Activated CD4-positive, alpha-beta T cell treated with anti-CD3 and anti-CD28 coated beads, Interleukin-2, amount 10 ng/mL, durations not matched to agents 24 days and 14 days (primary cell): ENCODE data around the gene SDK2. TPM values are rescaled to one million over a fixed set of nuclear protein-coding genes. Genes with fewer than 3 reads are reported as not detected.

Source experiments
- DNase-seq: peaks from one replicate; pipeline ENCODE4 v3.0.0; 2022
- H3K27ac Mint-ChIP-seq: one replicate; pipeline ENCODE4 v1.8.0; 2022; ENCODE audit warnings: mild to moderate bottlenecking, mixed read lengths
- H3K27me3 Mint-ChIP-seq: one replicate; pipeline ENCODE4 v1.8.0; 2022; ENCODE audit warnings: mixed read lengths
- H3K36me3 Mint-ChIP-seq: one replicate; pipeline ENCODE4 v1.8.0; 2022; ENCODE audit warnings: low read depth, mild to moderate bottlenecking, mixed read lengths
- H3K4me1 Mint-ChIP-seq: one replicate; pipeline ENCODE4 v1.8.0; 2021; ENCODE audit warnings: mixed read lengths
- H3K4me3 Mint-ChIP-seq: one replicate; pipeline ENCODE4 v1.8.0; 2022; ENCODE audit warnings: mild to moderate bottlenecking, moderate library complexity, mixed read lengths
- H3K9me3 Mint-ChIP-seq: one replicate; pipeline ENCODE4 v1.8.0; 2021; ENCODE audit warnings: mixed read lengths
- intact Hi-C: fragments of 100-400 bp; cut with micrococcal nuclease; formaldehyde crosslinking; loops from one replicate; pipeline ENCODE4 v1.15.1; 2023
- total RNA-seq: library from RNA; stranded (reverse); gene quantifications from 2 replicates; pipeline ENCODE4 v1.2.3, GENCODE V29; 2022

Gene SDK2
- total RNA-seq, 1 donor from 2014 or later: 0.42 TPM

DNA sequence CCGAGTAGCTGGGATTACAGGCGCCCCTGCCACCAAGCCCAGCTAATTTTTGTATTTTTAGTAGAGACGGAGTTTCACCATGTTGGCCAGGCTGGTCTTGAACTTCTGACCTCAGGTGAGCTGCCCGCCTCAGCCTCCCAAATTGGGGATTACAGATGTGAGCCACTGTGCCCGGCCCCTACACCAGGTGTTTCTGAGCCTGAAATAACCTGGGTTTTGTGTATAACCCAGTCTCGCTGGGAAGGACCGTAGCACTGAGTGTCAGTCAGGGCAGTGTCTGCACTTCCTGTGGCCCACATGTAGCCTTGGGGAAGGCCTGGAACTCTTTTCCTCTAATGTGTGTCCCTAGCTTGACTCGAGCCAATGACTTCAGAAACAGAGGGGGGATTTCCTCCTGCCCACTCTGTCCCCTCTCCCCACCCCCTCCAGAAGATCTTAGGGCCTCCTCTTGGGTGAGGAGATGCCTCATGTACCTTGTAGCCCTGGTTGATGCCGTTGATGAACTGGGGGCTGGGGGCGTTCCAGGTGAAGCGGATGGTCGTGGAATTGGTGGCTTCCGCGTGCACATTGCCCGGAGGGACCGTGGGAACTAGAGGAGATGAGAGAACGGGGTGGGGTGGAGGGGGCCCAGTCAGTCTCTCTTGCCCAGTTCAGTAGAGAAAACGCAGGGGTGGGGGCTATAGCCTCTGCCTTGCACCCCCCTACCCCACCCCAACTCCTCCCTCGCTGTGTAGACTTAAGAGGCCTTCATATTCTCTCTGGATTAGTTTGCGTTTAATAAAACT, 229.9 kb downstream of the SDK2 start:
- Mint-ChIP-seq H3K9me3 (no peaks in the 10 kb centered on the region), H3K4me3 (no peak overlapping the region), H3K4me1 (no peaks in the 10 kb centered on the region), H3K27ac (no peak overlapping the region), H3K36me3 (no peaks in the 10 kb centered on the region), H3K27me3 (no peaks in the 10 kb centered on the region)
- no peak for DNase-seq
- intact Hi-C loops: no loop called here

DNA sequence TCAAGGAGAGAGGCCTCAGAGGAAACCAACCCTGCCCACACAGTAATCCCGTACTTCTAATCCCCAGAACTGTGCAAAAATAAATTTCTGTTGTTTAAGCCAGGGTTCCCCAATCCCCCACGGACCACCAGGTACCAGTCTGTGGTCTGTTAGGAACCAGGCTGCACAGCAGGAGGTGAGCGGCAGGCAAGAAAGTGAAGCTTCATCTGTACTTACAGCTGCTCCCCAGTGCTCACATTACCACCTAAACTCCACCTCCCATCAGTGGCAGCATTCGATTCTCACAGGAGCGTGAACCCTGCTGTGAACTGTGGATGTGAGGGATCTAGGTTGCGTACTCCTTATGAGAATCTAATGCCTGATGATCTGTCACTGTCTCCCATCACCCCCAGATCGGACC, 231.3 kb downstream of the SDK2 start:
- Mint-ChIP-seq H3K27me3 (no peaks in the 10 kb centered on the region), H3K36me3 (no peaks in the 10 kb centered on the region), H3K27ac (no peak overlapping the region), H3K4me1 (no peaks in the 10 kb centered on the region), H3K9me3 (no peaks in the 10 kb centered on the region), H3K4me3 (no peak overlapping the region)
- intact Hi-C loops: no loop called here
- no peak for DNase-seq

DNA sequence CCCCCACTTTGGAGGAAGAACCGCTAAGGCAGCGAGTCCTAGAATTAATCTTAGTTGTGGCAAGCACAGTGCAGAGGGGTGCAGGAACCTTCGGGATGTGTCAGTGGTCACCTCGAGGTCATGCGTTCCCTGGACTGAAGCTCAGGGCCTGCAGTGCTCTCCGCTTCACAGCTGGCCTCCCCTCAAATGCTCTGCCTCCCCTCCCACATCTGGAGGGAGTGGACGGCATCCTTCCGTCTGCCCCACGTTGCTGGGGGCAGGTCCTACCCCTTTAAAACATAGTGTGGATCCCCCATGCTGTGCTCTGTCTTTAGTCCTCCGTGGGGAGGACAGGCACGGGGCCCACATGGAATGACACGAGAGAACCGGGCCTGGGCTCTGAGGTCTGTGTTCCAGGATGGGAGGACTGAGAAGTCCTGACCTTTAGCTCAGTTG, 232.9 kb downstream of the SDK2 start:
- DNase-seq: no peak
- intact Hi-C loops: no loop called here
- Mint-ChIP-seq H3K9me3 (no peaks in the 10 kb centered on the region), H3K4me1 (no peaks in the 10 kb centered on the region), H3K27ac (no peak overlapping the region), H3K36me3 (no peaks in the 10 kb centered on the region), H3K27me3 (no peaks in the 10 kb centered on the region), H3K4me3 (no peak overlapping the region)

DNA sequence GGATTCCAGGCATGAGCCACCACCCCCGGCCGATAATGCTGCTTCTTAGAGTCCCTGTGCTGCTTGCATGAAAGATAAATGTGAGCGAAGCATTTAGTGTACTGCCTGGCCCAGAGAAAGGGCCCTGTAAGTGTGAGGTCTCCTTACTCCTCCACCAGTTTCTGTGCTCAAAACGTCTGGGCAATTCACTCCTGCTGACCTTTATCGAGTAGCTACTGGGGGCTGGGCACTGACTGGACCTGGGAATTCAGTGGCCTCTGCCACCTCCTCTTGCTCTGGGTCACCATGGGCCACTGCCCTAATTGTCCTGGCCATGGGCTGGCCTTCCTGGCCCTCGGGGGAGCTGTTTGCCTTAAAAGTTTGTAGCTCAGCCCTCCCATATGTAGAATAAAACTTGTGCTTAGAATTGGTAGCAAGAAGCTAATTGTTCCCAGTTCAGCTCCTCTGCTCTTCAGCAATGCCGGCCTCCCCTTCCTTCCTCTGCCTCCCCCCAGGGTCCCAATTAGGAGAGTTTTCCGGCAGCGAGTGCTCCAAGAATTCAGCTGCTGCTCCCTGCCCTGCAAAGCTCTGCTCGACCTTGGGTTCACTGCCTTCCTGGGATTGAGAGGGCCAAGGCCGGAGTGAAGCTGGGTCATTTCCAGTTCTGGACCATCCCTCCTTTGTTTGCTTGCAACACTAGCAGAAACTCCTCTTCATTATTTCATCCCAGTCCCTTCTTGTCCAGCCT, 233.5 kb downstream of the SDK2 start:
- H3K4me3 Mint-ChIP-seq: no peak overlapping the region
- intact Hi-C loops: no loop called here

DNA sequence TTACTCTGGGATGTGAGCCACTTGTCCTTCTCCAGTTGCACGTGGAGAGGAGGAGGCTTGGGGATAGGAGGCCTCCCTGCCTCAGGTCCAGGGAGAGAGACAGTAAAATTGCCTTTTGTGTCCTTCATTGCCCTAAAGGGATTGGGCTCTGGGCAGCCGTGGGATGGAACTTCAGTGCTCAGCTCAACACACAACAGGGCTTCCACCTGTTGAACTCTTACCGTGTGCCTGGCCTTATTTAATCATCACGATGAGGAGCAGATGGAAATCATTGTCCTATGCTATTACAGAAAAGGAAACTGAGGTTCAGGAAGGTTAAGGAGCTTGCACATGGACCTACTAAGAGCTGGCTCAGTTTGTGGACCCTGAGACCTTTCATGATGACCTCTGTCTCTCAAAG, 240.0 kb downstream of the SDK2 start:
- no peaks in the 10 kb centered on the region for H3K36me3 Mint-ChIP-seq
- no peaks in the 10 kb centered on the region for H3K4me1 Mint-ChIP-seq
- intact Hi-C loops: no loop called here
- no peak overlapping the region for H3K4me3 Mint-ChIP-seq
- H3K27ac Mint-ChIP-seq: no peak overlapping the region
- H3K9me3 Mint-ChIP-seq: no peaks in the 10 kb centered on the region
- H3K27me3 Mint-ChIP-seq: no peaks in the 10 kb centered on the region
- DNase-seq: no peak

More for the DNA sequence above, 233.5 kb downstream of the SDK2 start:
- Mint-ChIP-seq H3K9me3 (no peaks in the 10 kb centered on the region), H3K36me3 (no peaks in the 10 kb centered on the region), H3K27me3 (no peaks in the 10 kb centered on the region), H3K27ac (no peak overlapping the region), H3K4me1 (no peaks in the 10 kb centered on the region)
- DNase-seq: no peak

DNA sequence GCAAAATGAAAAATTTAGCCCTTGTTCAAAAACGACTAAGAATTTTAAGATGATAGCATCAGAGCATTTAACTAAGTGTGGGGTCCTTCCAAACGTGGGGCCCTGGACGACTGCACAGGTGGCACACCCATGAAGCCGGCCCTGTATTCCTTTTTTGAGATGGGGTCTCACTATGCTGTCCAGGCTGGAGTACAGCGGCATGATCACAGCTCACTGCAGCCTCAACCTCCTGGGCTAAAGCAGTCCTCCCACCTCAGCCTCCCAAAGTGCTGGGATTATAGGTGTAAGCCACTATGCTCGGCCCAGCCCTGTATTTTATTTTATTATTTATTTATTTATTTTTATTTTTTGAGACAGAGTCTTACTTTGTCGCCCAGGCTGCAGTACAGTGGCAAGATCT, 241.8 kb downstream of the SDK2 start:
- H3K27me3 Mint-ChIP-seq: no peaks in the 10 kb centered on the region
- H3K4me1 Mint-ChIP-seq: no peaks in the 10 kb centered on the region
- no peak overlapping the region for H3K4me3 Mint-ChIP-seq
- no peaks in the 10 kb centered on the region for H3K9me3 Mint-ChIP-seq
- no peak overlapping the region for H3K27ac Mint-ChIP-seq
- DNase-seq: no peak
- intact Hi-C loops: no loop called here
- no peaks in the 10 kb centered on the region for H3K36me3 Mint-ChIP-seq

DNA sequence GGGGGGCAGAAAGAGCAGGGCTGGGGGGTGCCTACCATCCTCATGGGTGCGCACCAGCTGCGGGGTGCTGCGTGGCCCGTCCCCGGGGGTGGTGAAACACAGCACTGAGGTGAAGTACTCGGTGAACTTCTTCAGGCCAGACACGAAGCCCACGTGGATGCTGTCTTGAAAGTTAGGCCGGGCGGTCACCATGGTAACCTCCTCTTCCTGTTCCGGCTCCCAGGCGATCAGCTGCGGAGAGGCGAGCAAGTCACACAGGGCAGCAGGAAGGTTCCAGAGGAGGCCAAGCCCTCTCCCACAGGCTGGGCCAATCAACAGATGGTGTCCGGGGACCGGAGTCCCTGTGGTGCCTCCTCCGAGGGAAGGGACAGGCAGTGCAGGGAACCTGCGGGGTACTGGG, 242.3 kb downstream of the SDK2 start:
- intact Hi-C loops: no loop called here
- H3K27me3 Mint-ChIP-seq: no peaks in the 10 kb centered on the region
- peak; percentile 79 for DNase-seq
- no peak overlapping the region for H3K4me3 Mint-ChIP-seq
- H3K36me3 Mint-ChIP-seq: no peaks in the 10 kb centered on the region
- no peak overlapping the region for H3K27ac Mint-ChIP-seq
- H3K9me3 Mint-ChIP-seq: no peaks in the 10 kb centered on the region
- no peaks in the 10 kb centered on the region for H3K4me1 Mint-ChIP-seq

DNA sequence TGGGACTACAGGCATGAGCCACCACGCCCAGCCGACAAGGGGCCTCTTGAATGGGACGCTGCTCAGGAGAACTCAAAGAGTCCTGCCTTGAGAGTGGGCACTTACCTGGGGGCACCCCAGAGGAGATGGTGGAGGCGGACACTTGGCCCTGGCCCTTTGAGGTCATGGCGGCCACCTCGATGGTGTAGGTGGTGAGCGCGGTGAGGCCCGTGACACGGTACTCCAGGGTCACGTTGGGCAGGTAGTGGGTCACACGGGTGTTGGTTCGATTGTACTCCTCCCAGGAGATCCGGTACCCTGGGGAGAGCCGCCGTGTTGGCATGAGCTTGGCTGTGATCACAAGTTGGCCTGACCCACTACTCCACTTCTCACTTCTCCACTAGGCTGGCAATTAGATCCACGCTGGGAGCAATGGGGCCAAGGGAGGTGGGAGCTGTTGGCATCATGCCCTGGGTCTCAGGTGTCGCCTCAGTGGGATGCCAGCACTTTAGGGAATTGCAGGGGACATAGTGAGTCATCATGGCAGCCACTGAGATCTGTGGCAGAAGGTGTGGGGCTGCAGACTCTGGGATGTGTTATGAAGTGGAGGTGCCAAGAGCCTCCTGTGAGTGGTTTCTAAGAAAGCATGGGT, 243.2 kb downstream of the SDK2 start:
- no peak overlapping the region for H3K27ac Mint-ChIP-seq
- H3K4me3 Mint-ChIP-seq: no peak overlapping the region
- no peak for DNase-seq
- H3K27me3 Mint-ChIP-seq: no peaks in the 10 kb centered on the region
- H3K4me1 Mint-ChIP-seq: no peaks in the 10 kb centered on the region
- intact Hi-C loops: no loop called here
- H3K9me3 Mint-ChIP-seq: no peaks in the 10 kb centered on the region
- H3K36me3 Mint-ChIP-seq: no peaks in the 10 kb centered on the region

DNA sequence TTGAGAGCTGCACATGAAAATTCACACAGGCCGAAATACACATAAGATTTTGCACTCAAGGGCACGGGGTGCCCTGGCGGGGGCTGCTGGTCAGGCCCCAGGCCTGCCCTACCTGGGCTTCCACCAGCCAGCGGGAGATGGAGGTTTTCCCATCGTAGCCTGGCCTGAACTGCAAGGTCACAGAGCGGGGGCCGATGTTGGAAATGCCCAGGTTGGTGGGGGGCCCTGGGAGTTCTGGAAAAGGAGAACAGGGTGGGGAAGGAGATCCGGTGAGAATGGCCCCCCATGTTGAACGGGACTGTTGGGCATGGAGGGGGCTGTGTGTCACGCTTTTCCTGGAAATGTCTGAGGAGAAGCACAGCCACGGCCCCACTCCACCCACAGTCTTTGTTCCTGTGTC, 245.2 kb downstream of the SDK2 start:
- H3K27ac Mint-ChIP-seq: no peak overlapping the region
- intact Hi-C loops: no loop called here
- no peaks in the 10 kb centered on the region for H3K4me1 Mint-ChIP-seq
- H3K4me3 Mint-ChIP-seq: no peak overlapping the region
- no peak for DNase-seq
- no peaks in the 10 kb centered on the region for H3K9me3 Mint-ChIP-seq
- H3K27me3 Mint-ChIP-seq: no peaks in the 10 kb centered on the region
- H3K36me3 Mint-ChIP-seq: no peaks in the 10 kb centered on the region

DNA sequence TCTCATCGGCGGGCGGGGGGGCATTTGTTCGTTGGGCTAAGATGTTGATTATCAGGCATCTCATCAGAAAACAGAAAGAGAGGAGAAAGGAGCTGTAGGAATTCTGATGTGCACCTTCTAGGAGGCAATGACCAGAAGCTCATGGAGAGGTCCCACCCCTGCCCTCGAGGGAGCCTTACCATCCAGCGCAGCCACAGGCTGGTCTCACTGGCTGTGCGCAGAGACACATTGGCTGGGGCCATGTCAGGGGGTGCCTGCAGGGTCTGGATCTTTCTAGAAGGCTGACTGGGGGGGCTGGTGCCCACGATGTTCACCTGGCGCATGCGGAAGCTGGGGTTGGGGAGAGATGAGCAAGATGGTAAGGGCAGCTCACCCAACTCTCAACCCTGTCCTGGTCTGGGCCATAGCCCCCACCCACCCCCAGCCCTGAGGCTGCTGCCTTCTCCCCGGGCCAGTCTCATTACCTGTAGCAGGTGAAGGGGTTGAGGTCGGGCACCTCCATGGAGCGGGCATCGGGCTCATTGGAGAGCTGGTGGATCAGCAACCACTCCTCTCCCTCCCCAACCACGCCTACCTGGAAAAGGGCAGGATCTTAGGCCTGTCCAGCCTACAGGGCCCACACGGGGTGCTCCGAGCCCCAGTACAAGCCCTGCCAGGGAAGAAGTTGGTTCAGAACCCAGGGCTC, 246.2 kb downstream of the SDK2 start:
- H3K27ac Mint-ChIP-seq: no peak overlapping the region
- intact Hi-C loops: no loop called here
- DNase-seq: no peak
- H3K27me3 Mint-ChIP-seq: no peaks in the 10 kb centered on the region
- H3K9me3 Mint-ChIP-seq: no peaks in the 10 kb centered on the region
- H3K36me3 Mint-ChIP-seq: no peaks in the 10 kb centered on the region
- H3K4me1 Mint-ChIP-seq: no peaks in the 10 kb centered on the region
- H3K4me3 Mint-ChIP-seq: no peak overlapping the region

DNA sequence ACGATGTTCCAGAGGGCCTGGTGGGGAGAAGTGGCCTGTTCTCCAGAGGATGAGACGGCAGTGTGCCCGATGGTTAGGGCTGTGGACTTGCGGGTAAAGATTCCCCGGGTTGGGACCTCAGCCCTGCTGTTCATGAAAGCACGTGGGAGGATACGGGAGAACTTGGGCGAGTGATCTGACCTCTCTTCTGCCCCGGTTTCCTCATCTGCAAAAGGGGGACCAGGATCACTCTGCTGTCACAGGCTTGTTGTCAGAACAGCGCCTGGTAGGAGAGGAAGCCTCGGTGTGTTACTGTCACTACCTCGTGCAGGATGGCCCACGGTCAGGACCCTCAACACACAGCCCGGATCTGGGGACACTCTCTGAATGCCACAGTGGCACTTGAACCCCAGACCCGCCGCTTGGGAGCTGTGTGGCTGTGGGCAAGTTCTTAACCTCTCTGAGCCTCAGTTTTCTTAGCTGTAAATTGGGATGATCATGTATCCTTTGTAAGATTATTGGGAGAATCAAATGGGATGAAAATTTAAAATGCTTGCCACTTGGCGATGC, 246.9 kb downstream of the SDK2 start:
- Mint-ChIP-seq H3K27me3 (no peaks in the 10 kb centered on the region), H3K4me3 (no peak overlapping the region), H3K9me3 (no peaks in the 10 kb centered on the region), H3K4me1 (no peaks in the 10 kb centered on the region), H3K27ac (no peak overlapping the region), H3K36me3 (no peaks in the 10 kb centered on the region)
- no peak for DNase-seq
- intact Hi-C loops: no loop called here

DNA sequence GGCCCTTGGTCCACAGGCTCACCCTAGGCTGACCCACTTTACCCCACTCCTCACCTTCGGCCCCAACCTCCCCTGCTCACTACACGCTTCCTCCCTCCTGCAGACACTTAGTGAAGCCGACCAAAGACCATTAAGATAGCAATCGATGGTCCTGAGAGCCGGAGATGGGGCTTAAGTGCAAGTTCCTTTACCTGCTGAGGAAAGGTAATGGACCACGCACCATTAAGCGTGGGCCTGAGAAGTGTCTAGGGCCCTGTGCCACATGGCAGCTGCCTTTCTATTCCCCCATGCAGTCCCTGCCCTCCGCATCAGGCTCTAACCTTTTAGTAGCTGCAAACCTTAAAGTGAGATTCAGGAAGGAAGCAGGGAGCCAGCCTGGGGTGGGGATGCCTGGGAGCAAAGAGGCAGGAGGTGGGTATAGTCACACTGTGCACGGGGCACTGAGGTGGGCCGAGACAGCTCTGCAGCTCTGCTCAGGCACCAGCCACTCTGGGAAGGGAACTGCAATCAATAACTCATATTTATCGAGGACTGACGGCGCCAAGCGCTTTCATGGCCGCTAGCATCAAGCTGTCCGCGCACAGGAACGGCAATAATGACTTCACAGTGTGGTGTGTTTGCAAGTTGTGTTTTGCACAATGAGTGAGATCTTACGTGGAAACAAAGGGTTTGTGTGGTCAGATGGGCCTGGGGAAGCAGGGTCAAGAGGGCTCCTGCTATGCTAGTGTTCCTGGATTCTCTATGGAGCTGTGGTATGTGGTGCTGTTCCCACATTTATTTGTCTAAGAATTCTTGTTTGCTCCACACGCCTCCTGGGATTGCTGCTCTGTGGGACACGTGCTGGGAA, 247.6 kb downstream of the SDK2 start:
- Mint-ChIP-seq H3K4me3 (no peak overlapping the region), H3K27ac (no peak overlapping the region), H3K4me1 (no peaks in the 10 kb centered on the region), H3K9me3 (no peaks in the 10 kb centered on the region), H3K36me3 (no peaks in the 10 kb centered on the region), H3K27me3 (no peaks in the 10 kb centered on the region)
- intact Hi-C loops: no loop called here
- DNase-seq: no peak
